K562 (cell line): Measurements from ENCODE around the gene TREX2. TPM values are rescaled to one million over a fixed set of nuclear protein-coding genes. Genes with fewer than 3 reads are reported as not detected.
A peak's percentile ranks its signal among the peaks of the same experiment; 100 is the strongest.

Experiments
- ATF1 ChIP-seq, 2 experiments: fragments of 450-650 bp in 1 of 2; IDR thresholded peaks; 2 replicates each; pipeline ENCODE4 v1.6.1; 2016; ENCODE audit warnings: missing compliant biosample characterization in 1 of 2, missing genetic modification characterization in 1 of 2
- CBFA2T2 ChIP-seq: fragments of 450-650 bp; conservative IDR thresholded peaks from 2 replicates; pipeline ENCODE4 v1.6.1; 2017; ENCODE audit warnings: mild to moderate bottlenecking
- CCNT2 ChIP-seq: IDR thresholded peaks from 2 replicates; pipeline ENCODE4 v1.6.1; 2011; ENCODE audit warnings: borderline replicate concordance, low read depth, mild to moderate bottlenecking, moderate library complexity, mixed read lengths, low read length; ENCODE audit not compliant: insufficient read length; ENCODE audit errors: extremely low read depth
- CHD1 ChIP-seq: fragments of 200-600 bp; sonication (generic); IDR thresholded peaks from one replicate; pipeline ENCODE4 v1.6.1; 2012; ENCODE audit warnings: mild to moderate bottlenecking, moderate library complexity, low read length, inconsistent platforms
- CREM ChIP-seq: IDR thresholded peaks from 2 replicates; pipeline ENCODE4 v1.6.1; 2014; ENCODE audit warnings: antibody characterized with exemption, low read depth
- ETS2 ChIP-seq: IDR thresholded peaks from 2 replicates; pipeline ENCODE4 v1.6.1; 2016; ENCODE audit warnings: borderline replicate concordance, missing genetic modification characterization, mild to moderate bottlenecking, moderate library complexity, missing compliant biosample characterization; ENCODE audit not compliant: poor library complexity, severe bottlenecking
- GATAD2B ChIP-seq: fragments of 450-650 bp; IDR thresholded peaks from 2 replicates; pipeline ENCODE4 v1.6.1; 2017; ENCODE audit warnings: mild to moderate bottlenecking, borderline replicate concordance
- HMG20B ChIP-seq: fragments of 250-450 bp; sonication (Bioruptor Pico); IDR thresholded peaks from 2 replicates; pipeline ENCODE4 v1.5.0; 2021; ENCODE audit warnings: mild to moderate bottlenecking
- HSF4 ChIP-seq: fragments of 250-450 bp; sonication (Bioruptor Pico); IDR thresholded peaks from 2 replicates; pipeline ENCODE4 v2.1.2; 2022; ENCODE audit warnings: mild to moderate bottlenecking, moderate library complexity, borderline replicate concordance
- NR2C2 ChIP-seq, 2 experiments: fragments of 200-800 bp in 1 of 2; sonication (Bioruptor generic) in 1 of 2; sonication (generic) in 1 of 2; formaldehyde crosslinking in 1 of 2; IDR thresholded peaks; 2 replicates each; pipeline versions ENCODE4 v1.6.1 to v1.8.0; 2016 to 2022; ENCODE audit warnings: mild to moderate bottlenecking in 1 of 2, missing compliant biosample characterization in 1 of 2, missing genetic modification characterization in 1 of 2, missing genetic modification reagents in 1 of 2
- PHTF2 ChIP-seq: fragments of 250-450 bp; sonication (Bioruptor Pico); IDR thresholded peaks from 2 replicates; pipeline ENCODE4 v1.5.0; 2021; ENCODE audit warnings: mild to moderate bottlenecking
- POU5F1 ChIP-seq: fragments of 150-350 bp; IDR thresholded peaks from 2 replicates; pipeline ENCODE4 v1.6.1; 2014; ENCODE audit warnings: borderline replicate concordance, low read length, low read depth, mild to moderate bottlenecking; ENCODE audit not compliant: partially characterized antibody
- RBM15 ChIP-seq: fragments of 200-400 bp; formaldehyde crosslinking; IDR thresholded peaks from 2 replicates; pipeline ENCODE4 v1.6.1; 2018; ENCODE audit warnings: mild to moderate bottlenecking, low read length, moderate library complexity; ENCODE audit not compliant: insufficient read depth
- RBM17 ChIP-seq: fragments of 200-400 bp; formaldehyde crosslinking; IDR thresholded peaks from 2 replicates; pipeline ENCODE4 v1.6.1; 2017; ENCODE audit warnings: low read depth, mild to moderate bottlenecking, low read length, borderline replicate concordance
- RCOR1 ChIP-seq, 2 experiments: IDR thresholded peaks; 2 replicates each; pipeline ENCODE4 v1.6.1; 2012; ENCODE audit warnings: low read depth in 2 of 2, low read length in 2 of 2, borderline replicate concordance in 1 of 2, improper control_type of control experiment in 1 of 2
- STAT5B ChIP-seq: fragments of 250-450 bp; sonication (Bioruptor Pico); IDR thresholded peaks from 2 replicates; pipeline ENCODE4 v1.8.0; 2021; ENCODE audit warnings: mild to moderate bottlenecking, inconsistent platforms
- TFAM ChIP-seq: fragments of 250-450 bp; sonication (Bioruptor Pico); conservative IDR thresholded peaks from 2 replicates; pipeline ENCODE4 v1.5.0; 2021; ENCODE audit warnings: mild to moderate bottlenecking, moderate library complexity
- ZBTB7A ChIP-seq: IDR thresholded peaks from 2 replicates; pipeline ENCODE4 v1.6.1; 2011; ENCODE audit warnings: low read depth, mild to moderate bottlenecking, low read length, moderate library complexity, borderline replicate concordance; ENCODE audit not compliant: control insufficient read depth
- ZNF263 ChIP-seq: sonication (generic); formaldehyde crosslinking; IDR thresholded peaks from 2 replicates; pipeline ENCODE4 v1.8.0; 2022; ENCODE audit warnings: mild to moderate bottlenecking, missing genetic modification reagents, borderline replicate concordance
- ZNF311 ChIP-seq: fragments of 250-450 bp; sonication (Bioruptor Pico); IDR thresholded peaks from 2 replicates; pipeline ENCODE4 v1.4.0; 2020; ENCODE audit warnings: mild to moderate bottlenecking, moderate library complexity
- ZNF511 ChIP-seq: sonication (generic); formaldehyde crosslinking; IDR thresholded peaks from 2 replicates; pipeline ENCODE4 v1.8.0; 2022; ENCODE audit warnings: mild to moderate bottlenecking, missing genetic modification reagents
- ZNF655 ChIP-seq: fragments of 250-450 bp; sonication (Bioruptor Pico); IDR thresholded peaks from 2 replicates; pipeline ENCODE4 v1.5.0; 2021
- ZNF695 ChIP-seq: fragments of 450-650 bp; formaldehyde crosslinking; IDR thresholded peaks from 2 replicates; pipeline ENCODE4 v1.4.0; 2020; ENCODE audit warnings: mild to moderate bottlenecking, moderate library complexity
- ZNF76 ChIP-seq: fragments of 250-450 bp; sonication (Bioruptor Pico); IDR thresholded peaks from 2 replicates; pipeline ENCODE4 v1.4.0; 2020; ENCODE audit warnings: mild to moderate bottlenecking, moderate library complexity, borderline replicate concordance
- ZNF79 ChIP-seq: fragments of 250-450 bp; sonication (Bioruptor Pico); IDR thresholded peaks from 2 replicates; pipeline ENCODE4 v1.4.0; 2020; ENCODE audit warnings: low read depth, mild to moderate bottlenecking, moderate library complexity
- polyA plus RNA-seq, 8 experiments: library from polyadenylated mRNA; depleted of rRNA in 4 of 8; stranded (reverse) in 5 of 8; unstranded in 3 of 8; fragments of >200 nt; fragmentation: Nextera tagmentation in 2 of 8; fragmentation: Illumina TruSeq in 1 of 8; extraction: Ambion mirVana in 2 of 8; extraction: Trizol in 1 of 8; gene quantifications; 2 replicates each; pipeline versions ENCODE4 v1.2.1 to v1.2.3, GENCODE V29; 2011 to 2014; ENCODE audit warnings: inconsistent platforms in 1 of 8, missing spikeins in 1 of 8
- total RNA-seq, 7 experiments: library from RNA; depleted of rRNA in 6 of 7; stranded (reverse); fragments of >200 nt in 6 of 7; fragmentation: Illumina TruSeq in 2 of 7; extraction: Trizol in 2 of 7; gene quantifications; 2 replicates each; pipeline versions ENCODE4 v1.2.1 to v1.2.3, GENCODE V29; 2011 to 2021; ENCODE audit warnings: low replicate concordance in 1 of 7
- TF ChIP-seq, protein P1 (sequence below): fragments of 250-450 bp; sonication (Bioruptor Pico); IDR thresholded peaks from 2 replicates; pipeline ENCODE4 v1.5.0; 2021

TREX2 gene
- total and polyA plus RNA-seq, 9 of the 15 experiments (the other 6 are each of a cell fraction or from before 2014, with no cell fraction given) = 0.07 to 1.5 (median 0.33) TPM; not detected in 2

DNA sequence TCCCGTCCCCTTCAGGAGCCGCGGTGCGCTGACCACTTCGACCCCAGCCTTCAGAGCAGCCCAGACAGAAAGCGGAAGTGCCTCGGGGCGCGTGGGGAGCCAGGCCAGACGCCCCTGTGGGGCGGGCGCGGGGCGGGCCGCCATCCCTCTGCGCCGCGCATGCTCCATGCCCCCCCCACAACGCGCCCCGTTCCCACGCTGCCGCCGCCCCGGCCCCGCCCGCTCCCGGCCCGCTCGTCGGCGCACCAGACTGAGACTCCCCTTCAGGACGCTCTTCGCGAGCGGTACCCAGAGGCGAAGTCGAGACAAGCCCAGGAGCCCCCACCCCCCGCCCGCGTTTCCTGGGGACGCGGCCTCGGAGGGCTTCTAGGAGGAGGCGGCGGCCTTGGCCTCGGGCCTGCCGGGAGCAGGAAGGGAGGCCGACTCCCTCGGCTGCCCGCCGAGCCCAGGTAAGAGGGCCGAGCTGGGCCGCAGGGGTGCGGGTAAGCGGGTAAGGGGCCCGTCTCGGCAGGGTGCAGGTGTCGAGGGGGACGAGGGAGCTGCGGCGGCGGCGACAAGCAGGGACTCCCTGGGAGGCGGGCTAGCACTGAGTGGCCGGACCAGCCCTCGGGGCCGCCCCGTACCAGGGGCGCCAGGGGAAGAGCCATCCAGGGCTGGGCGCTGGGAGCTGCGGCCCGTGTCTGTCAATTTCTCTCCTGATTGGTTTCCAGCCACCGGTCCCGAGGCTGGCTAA is 34.4 kb downstream of the TREX2 start, which contains the start of gene ZFP92 (continued):
- TF ChIP-seq ZNF263 (CRISPR knock-in tag) (0 out of 2 replicates have a peak, but pooled peaks have one; percentile 13), ZBTB7A (peak; percentile 48; the same call in 1 of the 2 replicates), ETS2 (tag) (no peak), GATAD2B (no peak), RCOR1 (IDR thresholded peaks at IDR 0.05; ENCODE audit: borderline replicate concordance in 1 of 2, low read depth in 2 of 2, low read length in 2 of 2) (peak in 1 of 2 experiments; percentile 37; a peak in 1 of 4 replicates), TFAM (CRISPR knock-in tag) (no peak), PHTF2 (no peak), ZNF511 (CRISPR knock-in tag) (no peak), ZNF311 (no peak), CHD1 (no peak), HSF4 (CRISPR knock-in tag) (no peak), ZNF655 (CRISPR knock-in tag) (no peak), HMG20B (no peak), ZNF76 (CRISPR knock-in tag) (no peak), CREM (no peak), RBM17 (no peak), RBM15 (no peak), NR2C2 (CRISPR knock-in tag; IDR thresholded peaks at IDR 0.05) (no peak; the same call in 1 of the 2 replicates), NR2C2 (tag; IDR thresholded peaks at IDR 0.05) (0 out of 2 replicates have a peak, but pooled peaks have one; percentile 31), POU5F1 (no peak), ZNF695 (no peak), ZNF79 (CRISPR knock-in tag) (no peak), CBFA2T2 (no peak), ATF1 (CRISPR knock-in tag; IDR thresholded peaks at IDR 0.05) (no peak), ATF1 (tag; IDR thresholded peaks at IDR 0.05) (peak; percentile 29; the same call in 1 of the 2 replicates), STAT5B (CRISPR knock-in tag) (no peak), CCNT2 (peak; percentile 10)
- TF ChIP-seq, protein P1, sequence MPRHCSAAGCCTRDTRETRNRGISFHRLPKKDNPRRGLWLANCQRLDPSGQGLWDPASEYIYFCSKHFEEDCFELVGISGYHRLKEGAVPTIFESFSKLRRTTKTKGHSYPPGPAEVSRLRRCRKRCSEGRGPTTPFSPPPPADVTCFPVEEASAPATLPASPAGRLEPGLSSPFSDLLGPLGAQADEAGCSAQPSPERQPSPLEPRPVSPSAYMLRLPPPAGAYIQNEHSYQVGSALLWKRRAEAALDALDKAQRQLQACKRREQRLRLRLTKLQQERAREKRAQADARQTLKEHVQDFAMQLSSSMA = no peak
